ENCODE measurements around the gene P2RY12. TPM values are rescaled to one million over a fixed set of nuclear protein-coding genes. Genes with fewer than 3 reads are reported as not detected.

Gene P2RY12
- total RNA-seq, 1 donor from 2014 or later, result 0.74 TPM

DNA sequence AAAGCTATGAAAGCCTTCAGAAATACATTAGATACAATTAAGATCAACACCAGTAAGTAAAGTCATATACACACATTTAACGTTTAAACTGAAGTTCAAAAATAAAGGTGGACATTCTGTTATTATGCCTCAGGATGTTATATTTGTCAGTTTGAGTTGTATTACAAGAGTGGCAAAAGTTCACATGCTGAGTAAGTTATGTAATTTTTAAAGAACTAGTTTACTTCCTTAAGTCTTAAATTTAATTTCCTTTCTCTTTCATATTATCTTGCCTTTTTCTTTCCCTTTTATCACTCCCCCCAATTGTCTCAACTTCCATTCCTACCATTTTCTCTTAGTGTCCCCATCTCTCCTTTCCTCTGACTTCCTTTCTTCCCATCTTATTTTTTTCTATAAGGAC is 63.0 kb downstream of the P2RY12 start:
- Histone ChIP-seq H3K36me3 (no peaks in the 10 kb centered on the region), H3K4me1 (no peaks in the 10 kb centered on the region), H3K27ac (replicated peaks) (no peak overlapping the region), H3K9me3 (replicated peaks) (no peaks in the 10 kb centered on the region), H3K4me3 (no peak overlapping the region), H3K27me3 (ENCODE audit: low read depth) (no peaks in the 10 kb centered on the region)
- no peak for DNase-seq
- TF ChIP-seq CTCF (IDR thresholded peaks at IDR 0.05; ENCODE audit: borderline replicate concordance), result no peak
- intact Hi-C loops (cut with micrococcal nuclease), result no loop called here

GRCh38 chr3:151320131-151320530 is 64.4 kb downstream of the P2RY12 start:
- no peak for DNase-seq
- intact Hi-C loops (cut with micrococcal nuclease), result no loop called here
- no peak overlapping the region for H3K4me3 ChIP-seq
- no peak overlapping the region for H3K27ac ChIP-seq (replicated peaks)
- H3K4me1 ChIP-seq, result no peaks in the 10 kb centered on the region
- H3K27me3 ChIP-seq (ENCODE audit: low read depth), result no peaks in the 10 kb centered on the region
- H3K9me3 ChIP-seq (replicated peaks), result no peaks in the 10 kb centered on the region
- no peaks in the 10 kb centered on the region for H3K36me3 ChIP-seq
- no peak for TF ChIP-seq CTCF (IDR thresholded peaks at IDR 0.05; ENCODE audit: borderline replicate concordance)

GRCh38 chr3:151319628-151320027 is 64.9 kb downstream of the P2RY12 start:
- Histone ChIP-seq H3K27ac (replicated peaks) (no peak overlapping the region), H3K4me3 (no peak overlapping the region), H3K27me3 (ENCODE audit: low read depth) (no peaks in the 10 kb centered on the region), H3K9me3 (replicated peaks) (no peaks in the 10 kb centered on the region), H3K36me3 (no peaks in the 10 kb centered on the region), H3K4me1 (no peaks in the 10 kb centered on the region)
- no peak for TF ChIP-seq CTCF (IDR thresholded peaks at IDR 0.05; ENCODE audit: borderline replicate concordance)
- intact Hi-C loops (cut with micrococcal nuclease), result no loop called here
- DNase-seq, result no peak

DNA sequence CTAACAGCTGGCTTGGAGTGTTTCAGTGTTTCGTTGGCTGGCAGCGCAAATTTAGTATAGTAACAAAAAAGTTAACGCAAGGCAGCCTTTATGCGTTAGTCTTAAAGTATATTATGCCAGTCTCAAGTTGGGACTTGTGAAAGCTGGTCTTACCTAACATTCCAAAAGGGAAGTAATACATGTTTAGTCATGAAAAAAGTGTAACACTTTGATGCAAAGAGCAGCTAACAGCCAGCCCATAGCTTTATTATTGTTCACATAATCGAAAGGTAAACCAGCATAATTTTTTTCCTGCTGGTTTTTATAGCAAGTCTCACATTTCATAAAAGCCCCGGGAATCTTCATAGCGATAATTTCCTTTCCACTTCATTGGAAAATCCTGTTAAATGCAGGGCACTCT is 65.6 kb downstream of the P2RY12 start:
- Histone ChIP-seq H3K36me3 (no peaks in the 10 kb centered on the region), H3K27ac (replicated peaks) (no peak overlapping the region), H3K4me1 (no peaks in the 10 kb centered on the region), H3K27me3 (ENCODE audit: low read depth) (no peaks in the 10 kb centered on the region), H3K9me3 (replicated peaks) (no peaks in the 10 kb centered on the region), H3K4me3 (no peak overlapping the region)
- TF ChIP-seq CTCF (IDR thresholded peaks at IDR 0.05; ENCODE audit: borderline replicate concordance), result no peak
- intact Hi-C loops (cut with micrococcal nuclease), result no loop called here
- no peak for DNase-seq

- Histone ChIP-seq H3K36me3 (no peaks in the 10 kb centered on the region), H3K27ac (replicated peaks) (no peak overlapping the region), H3K27me3 (ENCODE audit: low read depth) (no peaks in the 10 kb centered on the region), H3K4me1 (no peaks in the 10 kb centered on the region), H3K9me3 (replicated peaks) (no peaks in the 10 kb centered on the region), H3K4me3 (no peak overlapping the region)
- no peak for TF ChIP-seq CTCF (IDR thresholded peaks at IDR 0.05; ENCODE audit: borderline replicate concordance)
- no peak for DNase-seq
- intact Hi-C loops (cut with micrococcal nuclease), result no loop called here
Measured at GRCh38 chr3:151318313-151318712, 66.2 kb downstream of the P2RY12 start.
